Right atrium auricular region (tissue), 2 donors: ENCODE results near the gene SLC25A13. TPM values are rescaled to one million over a fixed set of nuclear protein-coding genes. Genes with fewer than 3 reads are reported as not detected.

Source experiments
- DNase-seq: peaks from one replicate; pipeline ENCODE4 v3.0.0-alpha.2; 2019; ENCODE audit warnings: low spot score
- H3K27ac ChIP-seq, 2 donors: fragments of 200-600 bp; sonication (generic); 1 replicate in 1 of 2; 2 replicates in 1 of 2; pipeline ENCODE4 v1.5.1; 2016 to 2019
- H3K27me3 ChIP-seq, 2 donors: fragments of 200-600 bp; sonication (generic); one replicate each; pipeline versions ENCODE4 v1.5.1 to v1.6.0; 2017 to 2019
- H3K36me3 ChIP-seq: fragments of 200-600 bp; sonication (generic); one replicate; pipeline ENCODE4 v1.5.1; 2016
- H3K4me1 ChIP-seq, 2 donors: fragments of 200-600 bp; sonication (generic); one replicate each; pipeline versions ENCODE4 v1.5.1 to v1.6.0; 2017 to 2019
- H3K4me3 ChIP-seq, 2 donors: fragments of 200-600 bp; sonication (generic); 1 replicate in 1 of 2; 2 replicates in 1 of 2; pipeline ENCODE4 v1.5.1; 2017 to 2019; ENCODE audit warnings: mild to moderate bottlenecking in 1 of 2, moderate library complexity in 1 of 2
- H3K9me3 ChIP-seq, 2 donors: fragments of 200-600 bp; sonication (generic); one replicate each; pipeline ENCODE4 v1.5.1; 2019
- total RNA-seq, 2 donors: library from RNA; depleted of rRNA; stranded (reverse); fragments of >200 nt; gene quantifications; one replicate each; pipeline ENCODE4 v1.1.0, GENCODE V29; 2016
- TF ChIP-seq, protein P1 (sequence below), 2 donors: fragments of 200-600 bp; sonication (generic); IDR thresholded peaks; one replicate each; pipeline ENCODE4 v1.5.1; 2019; ENCODE audit warnings: antibody characterized with exemption in 2 of 2

SLC25A13 gene
- total RNA-seq, 2 donors from 2014 or later, result 8.1 to 11.0 TPM

DNA sequence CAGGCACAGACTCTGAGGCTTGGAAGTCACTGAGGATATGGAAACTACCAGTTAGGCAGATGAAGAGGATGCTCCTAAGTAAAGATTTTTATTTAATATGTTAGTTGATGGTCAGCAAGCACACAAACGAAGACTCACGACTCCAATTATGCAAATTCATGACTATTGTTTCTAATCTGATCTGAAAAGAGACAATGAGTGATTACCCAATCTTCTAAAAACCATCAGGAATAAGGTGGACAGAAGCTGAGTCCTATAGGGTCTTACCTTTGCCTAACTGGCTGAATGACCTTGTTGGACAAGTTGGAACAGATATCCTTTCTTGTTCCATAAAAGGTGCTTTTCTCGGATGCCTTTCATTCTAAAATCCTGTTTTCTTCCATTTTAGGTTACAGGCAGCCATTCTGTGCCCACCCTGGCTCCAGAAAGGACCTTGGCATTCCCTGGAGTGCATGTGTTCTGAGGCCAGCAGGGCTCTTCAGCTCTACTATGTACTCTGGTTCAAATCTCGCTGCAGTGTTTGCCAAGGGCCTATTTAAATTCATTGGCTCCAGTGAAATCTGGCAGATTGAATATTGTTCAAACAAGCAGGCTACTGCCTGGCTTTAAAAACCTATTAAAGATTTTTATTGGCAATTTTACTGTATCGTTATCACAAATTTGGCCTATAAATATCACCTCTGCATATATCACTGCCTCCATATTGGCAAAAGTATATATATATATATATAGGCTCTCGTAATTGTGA lies 77.5 kb downstream of the SLC25A13 start:
- H3K27me3 ChIP-seq, result no peaks in the 10 kb centered on the region
- H3K4me3 ChIP-seq, result no peak overlapping the region
- H3K4me1 ChIP-seq, result no peaks in the 10 kb centered on the region
- TF ChIP-seq, protein P1, sequence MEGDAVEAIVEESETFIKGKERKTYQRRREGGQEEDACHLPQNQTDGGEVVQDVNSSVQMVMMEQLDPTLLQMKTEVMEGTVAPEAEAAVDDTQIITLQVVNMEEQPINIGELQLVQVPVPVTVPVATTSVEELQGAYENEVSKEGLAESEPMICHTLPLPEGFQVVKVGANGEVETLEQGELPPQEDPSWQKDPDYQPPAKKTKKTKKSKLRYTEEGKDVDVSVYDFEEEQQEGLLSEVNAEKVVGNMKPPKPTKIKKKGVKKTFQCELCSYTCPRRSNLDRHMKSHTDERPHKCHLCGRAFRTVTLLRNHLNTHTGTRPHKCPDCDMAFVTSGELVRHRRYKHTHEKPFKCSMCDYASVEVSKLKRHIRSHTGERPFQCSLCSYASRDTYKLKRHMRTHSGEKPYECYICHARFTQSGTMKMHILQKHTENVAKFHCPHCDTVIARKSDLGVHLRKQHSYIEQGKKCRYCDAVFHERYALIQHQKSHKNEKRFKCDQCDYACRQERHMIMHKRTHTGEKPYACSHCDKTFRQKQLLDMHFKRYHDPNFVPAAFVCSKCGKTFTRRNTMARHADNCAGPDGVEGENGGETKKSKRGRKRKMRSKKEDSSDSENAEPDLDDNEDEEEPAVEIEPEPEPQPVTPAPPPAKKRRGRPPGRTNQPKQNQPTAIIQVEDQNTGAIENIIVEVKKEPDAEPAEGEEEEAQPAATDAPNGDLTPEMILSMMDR (IDR thresholded peaks at IDR 0.05), result no peak
- no peak for DNase-seq
- H3K36me3 ChIP-seq, result no peaks in the 10 kb centered on the region
- H3K27ac ChIP-seq, result no peak overlapping the region
- H3K9me3 ChIP-seq, result no peaks in the 10 kb centered on the region

DNA sequence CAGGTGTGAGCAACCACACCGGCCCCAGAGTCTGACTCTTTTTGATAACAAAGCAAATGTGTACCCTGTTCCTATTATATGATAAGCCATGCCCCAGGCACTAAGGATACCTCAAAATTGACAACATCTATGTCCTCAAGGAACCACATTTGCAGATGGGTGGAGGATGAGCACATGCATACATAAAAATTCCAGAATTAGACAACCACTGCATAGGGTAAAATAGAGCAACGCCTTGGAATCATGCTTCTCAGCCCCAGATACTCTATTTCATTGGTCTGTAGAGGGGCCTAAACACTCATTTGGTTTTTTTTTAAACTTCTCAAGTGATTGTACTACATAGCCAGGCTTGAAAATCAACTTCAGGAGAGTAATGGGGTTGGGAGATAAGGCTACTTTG lies 78.7 kb downstream of the SLC25A13 start:
- TF ChIP-seq, protein P1 (IDR thresholded peaks at IDR 0.05), result no peak
- Histone ChIP-seq H3K36me3 (no peaks in the 10 kb centered on the region), H3K4me3 (no peak overlapping the region), H3K27me3 (no peaks in the 10 kb centered on the region), H3K4me1 (peaks cover 0 to under 1% of the 10 kb centered on the region in 2 donors), H3K9me3 (no peaks in the 10 kb centered on the region), H3K27ac (no peak overlapping the region)
- DNase-seq, result no peak

DNA sequence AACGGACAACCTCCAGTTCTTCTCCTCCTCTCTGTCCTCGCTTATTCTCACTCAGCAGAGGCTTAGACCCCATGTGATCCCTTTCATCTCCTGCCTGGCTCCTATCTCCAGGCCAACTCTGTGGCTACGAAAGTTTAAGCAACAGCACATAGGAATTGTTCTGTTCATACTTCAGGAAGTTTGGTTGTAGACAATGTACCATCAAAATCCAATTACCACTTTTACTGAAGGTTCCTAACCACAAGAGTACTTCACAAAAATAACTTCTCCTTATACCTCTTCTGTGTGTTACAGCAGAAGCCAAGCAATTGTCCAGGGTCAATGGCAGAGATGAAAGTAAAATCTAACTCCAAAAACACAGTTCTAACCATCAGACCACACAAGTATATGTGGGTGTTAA lies 80.0 kb downstream of the SLC25A13 start:
- Histone ChIP-seq H3K4me1 (peaks cover 0 to 12% of the 10 kb centered on the region in 2 donors), H3K9me3 (no peaks in the 10 kb centered on the region)

GRCh38 chr7:96238976-96239766 lies 82.7 kb downstream of the SLC25A13 start:
- Histone ChIP-seq H3K27me3 (no peaks in the 10 kb centered on the region), H3K4me1 (peaks cover 0 to 31% of the 10 kb centered on the region in 2 donors)
- TF ChIP-seq, protein P1 (IDR thresholded peaks at IDR 0.05), result no peak

More for the DNA sequence above, 80.0 kb downstream of the SLC25A13 start:
- H3K27ac ChIP-seq, result no peak overlapping the region
- H3K27me3 ChIP-seq, result no peaks in the 10 kb centered on the region
- TF ChIP-seq, protein P1 (IDR thresholded peaks at IDR 0.05), result no peak
- no peak for DNase-seq
- no peak overlapping the region for H3K4me3 ChIP-seq
- H3K36me3 ChIP-seq, result no peaks in the 10 kb centered on the region

GRCh38 chr7:96238474-96238873 lies 83.4 kb downstream of the SLC25A13 start:
- H3K36me3 ChIP-seq, result peaks cover 9% of the 10 kb centered on the region
- no peak for DNase-seq
- no peaks in the 10 kb centered on the region for H3K9me3 ChIP-seq
- H3K4me1 ChIP-seq, result peaks cover 0 to 31% of the 10 kb centered on the region in 2 donors
- H3K4me3 ChIP-seq, result no peak overlapping the region
- TF ChIP-seq, protein P1 (IDR thresholded peaks at IDR 0.05), result no peak
- H3K27me3 ChIP-seq, result no peaks in the 10 kb centered on the region
- no peak overlapping the region for H3K27ac ChIP-seq

More at GRCh38 chr7:96238976-96239766, 82.7 kb downstream of the SLC25A13 start:
- Histone ChIP-seq H3K36me3 (peaks cover 2% of the 10 kb centered on the region), H3K27ac (no peak overlapping the region), H3K4me3 (no peak overlapping the region), H3K9me3 (no peaks in the 10 kb centered on the region)
- DNase-seq, result no peak
